HG03354 (cell line): Measurements from ENCODE around the gene TNN.
"Not testable (repeated sequence)": the region's sequence is repeated elsewhere in the genome, so short reads cannot be mapped to it uniquely, and the experiment has no call there.

ENCODE experiments used
- ATAC-seq: cut with Tn5 transposase; IDR thresholded peaks from one replicate; pipeline ENCODE4 v1.9.1; 2021; ENCODE audit warnings: mild to moderate bottlenecking; ENCODE audit not compliant: unreplicated experiment, poor library complexity, severe bottlenecking

Gene TNN

GRCh38 chr1:175097361-175097760 is 29.7 kb downstream of the TNN start:
- ATAC-seq, result no peak

- ATAC-seq, result no peak
Measured at GRCh38 chr1:175099916-175100315, 32.3 kb downstream of the TNN start.

- not testable (repeated sequence) for ATAC-seq
Measured at GRCh38 chr1:175102166-175102565, 34.5 kb downstream of the TNN start.

- not testable (repeated sequence) for ATAC-seq
Measured at GRCh38 chr1:175106536-175106935, 38.9 kb downstream of the TNN start.

DNA sequence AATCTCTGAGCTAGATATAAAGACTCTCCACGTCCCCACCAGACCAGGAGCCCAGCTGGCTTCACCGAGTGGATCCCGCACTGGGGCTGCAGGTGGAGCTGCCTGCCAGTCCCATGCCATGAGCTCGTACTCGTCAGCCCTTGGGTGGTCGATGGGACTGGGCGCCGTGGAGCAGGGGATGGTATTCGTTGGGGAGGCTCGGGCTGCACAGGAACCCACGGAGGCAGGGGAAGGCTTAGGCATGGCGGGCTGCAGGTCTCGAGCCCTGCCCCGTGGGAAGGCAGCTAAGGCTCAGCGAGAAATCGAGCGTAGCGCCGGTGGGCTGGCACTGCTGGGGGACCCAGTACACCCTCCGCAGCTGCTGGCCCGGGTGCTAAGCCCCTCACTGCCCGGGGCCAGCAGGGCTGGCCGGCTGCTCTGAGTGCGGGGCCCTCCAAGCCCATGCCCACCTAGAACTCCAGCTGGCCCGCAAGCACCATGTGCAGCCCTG is 40.7 kb downstream of the TNN start:
- ATAC-seq, result not testable (repeated sequence)

- ATAC-seq, result no peak
Measured at GRCh38 chr1:175114996-175115395, 47.4 kb downstream of the TNN start.

DNA sequence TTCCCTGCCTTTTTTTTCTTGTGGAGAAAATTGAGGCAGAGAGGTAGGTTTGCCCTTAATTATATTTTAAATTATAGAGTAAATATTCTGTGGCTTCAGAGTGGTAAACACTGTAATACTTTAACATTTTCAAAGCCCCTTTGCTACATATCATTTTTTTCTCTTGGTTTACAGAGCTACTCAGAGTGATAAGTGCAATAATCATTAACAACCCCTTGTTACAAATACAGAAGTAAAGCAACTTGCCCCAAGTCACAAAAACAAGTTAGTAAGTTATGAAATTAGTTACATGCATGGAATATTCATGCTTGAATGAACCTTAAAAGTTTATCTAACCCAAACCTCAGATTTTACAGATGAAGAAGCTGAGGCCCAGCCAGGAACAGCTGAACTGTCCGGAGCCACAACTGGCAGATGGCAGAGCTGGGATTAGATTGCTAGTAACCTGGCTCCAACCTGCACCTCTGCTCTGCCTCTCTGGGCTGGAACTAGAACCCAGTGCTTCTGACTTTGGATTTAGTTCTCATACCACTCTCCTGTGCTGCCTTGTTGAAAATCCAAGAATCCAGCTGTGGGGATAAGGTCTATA is 48.7 kb downstream of the TNN start:
- peak; percentile 56 for ATAC-seq

GRCh38 chr1:175116903-175117302 is 49.3 kb downstream of the TNN start:
- ATAC-seq, result no peak

- ATAC-seq, result peak; percentile 60
Measured at GRCh38 chr1:175118375-175119367, 51.0 kb downstream of the TNN start.

DNA sequence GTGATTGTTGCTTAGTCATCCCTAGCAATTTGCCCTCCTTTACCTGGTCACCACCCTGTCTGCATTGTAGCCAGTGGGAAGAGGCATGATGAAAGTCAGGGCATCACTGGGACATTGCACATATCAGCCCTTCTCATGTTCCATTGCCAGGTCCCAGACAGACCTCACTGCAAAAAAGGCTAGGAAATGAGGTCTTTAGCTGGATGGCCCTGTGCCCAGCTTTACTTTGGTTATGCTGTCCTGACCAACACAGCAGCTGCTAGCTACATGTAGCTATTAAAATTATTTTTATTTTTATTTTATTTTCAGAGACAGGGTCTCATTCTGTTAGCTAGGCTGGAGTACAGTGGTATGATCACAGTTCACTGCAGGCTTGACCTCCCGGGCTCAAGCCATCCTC is 52.9 kb downstream of the TNN start:
- no peak for ATAC-seq

- no peak for ATAC-seq
Measured at GRCh38 chr1:175124861-175125260, 57.2 kb downstream of the TNN start.

- ATAC-seq, result no peak
Measured at GRCh38 chr1:175126347-175126746, 58.7 kb downstream of the TNN start.

- ATAC-seq, result no peak
Measured at GRCh38 chr1:175127565-175127964, 59.9 kb downstream of the TNN start.

GRCh38 chr1:175128523-175128922 is 60.9 kb downstream of the TNN start:
- ATAC-seq, result no peak

- ATAC-seq, result no peak
Measured at GRCh38 chr1:175129182-175129581, 61.5 kb downstream of the TNN start.

GRCh38 chr1:175129644-175129996 is 62.0 kb downstream of the TNN start:
- ATAC-seq, result no peak

GRCh38 chr1:175129997-175130648 is 62.5 kb downstream of the TNN start:
- no peak for ATAC-seq

DNA sequence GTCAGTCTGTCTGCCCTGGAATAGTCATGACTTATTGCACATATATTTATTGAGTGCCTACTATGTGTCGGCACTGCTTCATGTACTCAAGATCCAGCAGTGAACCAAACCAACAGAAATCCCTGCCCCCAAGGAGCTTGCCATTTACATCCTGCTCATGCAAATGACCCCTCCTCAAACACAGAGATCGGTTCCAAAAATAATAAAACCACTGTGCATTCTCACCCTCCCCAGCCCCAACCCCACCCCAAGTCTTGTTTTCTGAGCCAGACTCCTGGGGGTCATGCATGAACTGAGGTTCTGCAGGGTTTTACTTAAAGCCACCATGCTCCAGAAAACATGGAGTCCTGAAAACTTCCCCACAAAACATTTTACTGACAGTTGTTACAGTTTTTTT is 63.0 kb downstream of the TNN start:
- no peak for ATAC-seq

DNA sequence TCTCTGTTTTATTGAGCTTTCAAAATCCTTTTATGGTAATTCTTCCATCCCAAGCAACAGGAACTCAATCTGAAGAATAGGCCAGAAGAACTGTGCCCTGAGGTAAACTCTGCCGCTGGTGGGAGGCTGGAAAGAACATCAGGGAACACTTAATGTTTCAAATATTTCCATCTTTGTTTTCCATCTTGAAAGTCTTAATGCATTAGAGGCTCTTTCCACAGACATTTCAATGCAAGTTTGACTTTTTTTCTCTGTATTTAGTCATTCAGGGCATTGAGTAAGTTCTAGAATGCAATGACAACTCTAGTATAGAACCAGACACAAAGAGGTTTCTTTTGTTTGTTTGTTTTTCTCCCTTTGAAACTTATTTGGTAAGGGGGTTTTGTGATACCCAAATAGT is 63.5 kb downstream of the TNN start:
- no peak for ATAC-seq

GRCh38 chr1:175132436-175132835 is 64.8 kb downstream of the TNN start:
- no peak for ATAC-seq
